Neuronal stem cell (in vitro differentiated cells): ENCODE data around the gene BMP5.
A peak's percentile ranks its signal among the peaks of the same experiment; 100 is the strongest.

Source experiments
- DNase-seq: peaks from one replicate; pipeline ENCODE4 v3.0.0-alpha.2; 2013; ENCODE audit warnings: low spot score
- H2AFZ ChIP-seq: one replicate; pipeline ENCODE4 v1.6.1; 2013; ENCODE audit warnings: mild to moderate bottlenecking, low read length, inconsistent platforms
- H2AK5ac ChIP-seq: 2 replicates; pipeline ENCODE4 v1.6.1; 2013; ENCODE audit warnings: low read depth, mild to moderate bottlenecking, inconsistent platforms, low read length, moderate library complexity, mixed read lengths
- H2BK120ac ChIP-seq: 2 replicates; pipeline ENCODE4 v1.6.1; 2013; ENCODE audit warnings: low read depth, mild to moderate bottlenecking, inconsistent platforms, low read length, moderate library complexity, mixed read lengths
- H2BK12ac ChIP-seq: one replicate; pipeline ENCODE4 v1.6.1; 2013; ENCODE audit warnings: low read length, inconsistent platforms
- H2BK15ac ChIP-seq: 2 replicates; pipeline ENCODE4 v1.6.1; 2013; ENCODE audit warnings: mild to moderate bottlenecking, low read length, inconsistent platforms, mixed read lengths
- H2BK5ac ChIP-seq: one replicate; pipeline ENCODE4 v1.6.1; 2013; ENCODE audit warnings: inconsistent platforms, mild to moderate bottlenecking, low read length, moderate library complexity
- H3K14ac ChIP-seq: one replicate; pipeline ENCODE4 v1.6.1; 2013; ENCODE audit warnings: low read length, inconsistent platforms
- H3K18ac ChIP-seq: 2 replicates; pipeline ENCODE4 v1.6.1; 2013; ENCODE audit warnings: low read length, inconsistent platforms
- H3K23ac ChIP-seq: 2 replicates; pipeline ENCODE4 v1.6.1; 2013; ENCODE audit warnings: low read depth, mild to moderate bottlenecking, mixed read lengths, low read length, inconsistent platforms; ENCODE audit not compliant: poor library complexity
- H3K27ac ChIP-seq: replicated peaks from 3 replicates; pipeline ENCODE4 v1.5.1; 2013; ENCODE audit warnings: low read length, inconsistent platforms
- H3K27me3 ChIP-seq, 3 experiments: 2 replicates each; pipeline ENCODE4 v1.6.1; 2013; ENCODE audit warnings: low read length in 3 of 3, mild to moderate bottlenecking in 2 of 3, inconsistent platforms in 1 of 3, low read depth in 1 of 3, mixed read lengths in 1 of 3, moderate library complexity in 1 of 3; ENCODE audit not compliant: control insufficient read depth in 3 of 3, insufficient read depth in 3 of 3
- H3K36me3 ChIP-seq, 2 donors: replicated peaks in 1 of 2; 2 replicates each; pipeline ENCODE4 v1.6.1; 2013; ENCODE audit warnings: low read length in 2 of 2; ENCODE audit not compliant: control insufficient read depth in 2 of 2, insufficient read depth in 2 of 2
- H3K4ac ChIP-seq: 2 replicates; pipeline ENCODE4 v1.6.1; 2013; ENCODE audit warnings: inconsistent platforms, mild to moderate bottlenecking, low read length, moderate library complexity
- H3K4me1 ChIP-seq, 2 donors: 1 replicate in 1 of 2; 2 replicates in 1 of 2; pipeline ENCODE4 v1.6.1; 2013; ENCODE audit warnings: low read length in 2 of 2, low read depth in 1 of 2; ENCODE audit not compliant: control insufficient read depth in 2 of 2, insufficient read depth in 1 of 2
- H3K4me2 ChIP-seq: one replicate; pipeline ENCODE4 v1.6.1; 2013; ENCODE audit warnings: mild to moderate bottlenecking, low read length, inconsistent platforms; ENCODE audit not compliant: insufficient read depth, poor library complexity, severe bottlenecking
- H3K4me3 ChIP-seq, 2 donors: 2 replicates each; pipeline ENCODE4 v1.5.1; 2013; ENCODE audit warnings: low read length in 2 of 2, mild to moderate bottlenecking in 2 of 2, inconsistent platforms in 1 of 2, moderate library complexity in 1 of 2
- H3K79me1 ChIP-seq: one replicate; pipeline ENCODE4 v1.6.1; 2013; ENCODE audit warnings: low read depth, mild to moderate bottlenecking, inconsistent platforms, low read length, moderate library complexity
- H3K9ac ChIP-seq: one replicate; pipeline ENCODE4 v1.6.1; 2013; ENCODE audit warnings: mild to moderate bottlenecking, low read depth, low read length, inconsistent platforms; ENCODE audit not compliant: poor library complexity
- H3K9me3 ChIP-seq, 2 donors: replicated peaks in 1 of 2; 2 replicates each; pipeline versions ENCODE3 to v1.6.1; 2013; ENCODE audit warnings: low read length in 2 of 2, mild to moderate bottlenecking in 2 of 2, inconsistent platforms in 1 of 2, low read depth in 1 of 2, mixed read lengths in 1 of 2, moderate library complexity in 1 of 2; ENCODE audit not compliant: control insufficient read depth in 2 of 2, insufficient read depth in 1 of 2
- H4K8ac ChIP-seq: one replicate; pipeline ENCODE4 v1.6.1; 2013; ENCODE audit warnings: low read depth, mild to moderate bottlenecking, inconsistent platforms, low read length, moderate library complexity
- H4K91ac ChIP-seq: one replicate; pipeline ENCODE4 v1.6.1; 2013; ENCODE audit warnings: low read length, low read depth, mild to moderate bottlenecking, inconsistent platforms; ENCODE audit not compliant: poor library complexity
- WGBS, 2 donors: extraction: QIAGEN DNeasy Blood & Tissue Kit; methylation state at CpG; one replicate each; pipeline ENCODE4 v1.1.7; 2013; ENCODE audit warnings: missing lambda C conversion rate in 2 of 2, mixed read lengths in 1 of 2; ENCODE audit not compliant: insufficient read length in 2 of 2, insufficient replicate concordance in 1 of 2; ENCODE audit errors: extremely low coverage in 2 of 2; 5-methylcytosine and 5-hydroxymethylcytosine counted together

BMP5 gene

DNA sequence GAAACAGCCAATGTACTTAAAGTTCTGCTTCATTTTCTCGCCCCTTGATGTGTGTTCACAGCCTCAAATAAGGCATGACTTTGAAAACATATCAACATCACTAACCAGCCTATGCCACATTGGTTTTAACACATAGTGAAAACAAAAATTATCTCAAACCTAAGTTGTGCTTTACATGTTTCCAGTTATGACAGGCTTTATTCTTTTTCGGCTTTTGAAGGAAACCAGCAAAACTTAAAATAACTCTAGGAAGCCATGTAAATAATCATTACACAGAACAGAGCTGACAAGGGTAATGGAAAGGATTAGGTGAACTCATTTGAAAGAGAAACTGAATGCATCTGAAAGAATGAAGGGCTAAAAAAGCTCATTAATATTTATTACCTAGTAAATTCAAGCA, 42.1 kb downstream of the BMP5 start:
- H2BK15ac ChIP-seq = no peak overlapping the region
- no peaks in the 10 kb centered on the region for H3K79me1 ChIP-seq
- no peak overlapping the region for H3K27ac ChIP-seq
- H2BK12ac ChIP-seq = no peak overlapping the region
- H4K8ac ChIP-seq = no peak overlapping the region
- H3K18ac ChIP-seq = no peak overlapping the region
- H3K4me3 ChIP-seq = no peak overlapping the region
- no peak overlapping the region for H3K14ac ChIP-seq
- no peaks in the 10 kb centered on the region for H3K36me3 ChIP-seq
- no peak overlapping the region for H2BK5ac ChIP-seq
- WGBS, 2 donors = no CpG with 5 or more reads among the region's 2 CpGs
- peaks cover 0 to 5% of the 10 kb centered on the region in 2 donors for H3K9me3 ChIP-seq
- no peak overlapping the region for H3K9ac ChIP-seq
- no peak overlapping the region for H2AK5ac ChIP-seq
- H3K4me1 ChIP-seq = peaks cover 0 to 7% of the 10 kb centered on the region in 2 donors
- H3K4ac ChIP-seq = no peak overlapping the region
- H3K23ac ChIP-seq = no peak overlapping the region
- no peak overlapping the region for H2BK120ac ChIP-seq
- no peak overlapping the region for H3K4me2 ChIP-seq
- no peak for DNase-seq
- no peaks in the 10 kb centered on the region for H3K27me3 ChIP-seq
- no peak overlapping the region for H4K91ac ChIP-seq
- H2AFZ ChIP-seq = no peak overlapping the region

DNA sequence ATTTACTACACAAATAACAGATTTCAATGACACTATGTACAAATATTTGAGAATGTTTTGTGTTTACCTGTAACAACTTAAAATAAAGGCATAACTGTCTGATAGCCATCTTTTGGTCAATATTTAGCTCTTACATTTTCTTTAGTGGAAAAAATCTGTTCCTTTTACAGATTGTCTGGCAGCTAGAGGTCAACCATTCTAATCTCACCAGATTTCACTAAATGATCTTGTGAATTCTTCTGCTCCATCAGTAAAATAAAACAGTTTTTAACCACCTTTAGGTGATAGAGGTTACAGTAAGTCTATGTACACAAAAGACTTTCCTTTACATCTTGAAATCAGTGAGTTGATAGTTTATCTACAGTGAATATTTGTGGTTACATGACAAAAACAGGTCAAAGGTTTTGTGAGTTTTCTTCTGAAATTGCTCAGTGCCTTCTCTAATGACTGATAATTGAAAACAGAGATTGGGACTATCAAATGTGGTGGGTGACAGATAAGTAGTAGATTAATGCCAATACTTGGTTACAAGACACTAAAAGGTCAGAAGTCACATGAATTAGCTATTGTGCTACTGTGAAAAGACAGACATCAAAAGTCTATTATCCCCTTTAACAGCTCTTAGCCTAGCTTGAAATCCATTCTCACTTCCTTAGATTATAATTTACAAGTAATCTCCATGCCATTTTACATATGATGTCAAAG, 47.4 kb downstream of the BMP5 start:
- no peak overlapping the region for H2BK12ac ChIP-seq
- H2BK5ac ChIP-seq = no peak overlapping the region
- no peaks in the 10 kb centered on the region for H3K36me3 ChIP-seq
- H2AFZ ChIP-seq = no peak overlapping the region
- H3K79me1 ChIP-seq = no peaks in the 10 kb centered on the region
- no peaks in the 10 kb centered on the region for H3K27me3 ChIP-seq
- H2BK120ac ChIP-seq = no peak overlapping the region
- no peak for DNase-seq
- no peak overlapping the region for H3K18ac ChIP-seq
- no peak overlapping the region for H3K14ac ChIP-seq
- H3K23ac ChIP-seq = no peak overlapping the region
- H3K9ac ChIP-seq = no peak overlapping the region
- H3K4ac ChIP-seq = no peak overlapping the region
- H4K91ac ChIP-seq = no peak overlapping the region
- no peak overlapping the region for H3K27ac ChIP-seq
- H4K8ac ChIP-seq = no peak overlapping the region
- H3K4me2 ChIP-seq = no peak overlapping the region
- peaks cover 4 to 41% of the 10 kb centered on the region in 2 donors for H3K4me1 ChIP-seq
- no peak overlapping the region for H2AK5ac ChIP-seq
- H3K4me3 ChIP-seq = no peak overlapping the region
- H2BK15ac ChIP-seq = no peak overlapping the region
- H3K9me3 ChIP-seq = no peaks in the 10 kb centered on the region

DNA sequence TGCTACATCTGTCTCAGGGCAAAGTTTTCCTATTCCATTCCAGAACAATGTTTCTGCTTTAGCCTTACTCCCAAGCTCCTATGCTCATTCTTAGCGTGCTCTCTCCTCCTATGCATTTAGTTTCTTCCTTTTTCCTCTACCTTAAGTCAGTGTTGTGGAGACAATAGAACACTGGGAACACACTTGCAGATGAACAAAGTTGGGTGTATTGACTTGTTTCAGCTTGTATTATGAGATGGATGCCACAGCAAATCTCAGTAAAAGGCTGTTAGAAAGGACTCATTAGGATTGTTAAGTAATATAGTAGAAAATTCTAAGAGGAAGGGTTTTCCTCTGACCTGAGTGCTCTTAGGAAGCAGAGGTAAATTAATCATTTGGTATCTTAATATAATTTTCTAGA, 48.4 kb downstream of the BMP5 start:
- Histone ChIP-seq H3K4me2 (no peak overlapping the region), H3K79me1 (no peaks in the 10 kb centered on the region), H3K4me3 (no peak overlapping the region), H2BK15ac (no peak overlapping the region), H3K27ac (peak overlapping the region; percentile 38), H2BK12ac (no peak overlapping the region), H3K9ac (no peak overlapping the region), H3K4me1 (peaks cover 4 to 41% of the 10 kb centered on the region in 2 donors), H3K14ac (no peak overlapping the region), H3K4ac (no peak overlapping the region), H3K9me3 (no peaks in the 10 kb centered on the region), H3K18ac (no peak overlapping the region), H2BK120ac (no peak overlapping the region), H3K23ac (no peak overlapping the region), H2AK5ac (no peak overlapping the region), H2BK5ac (no peak overlapping the region), H2AFZ (peak overlapping the region; percentile 27), H3K27me3 (no peaks in the 10 kb centered on the region), H4K91ac (no peak overlapping the region), H3K36me3 (no peaks in the 10 kb centered on the region), H4K8ac (no peak overlapping the region)
- WGBS, 2 donors = no CpG with 5 or more reads among the region's 1 CpG
- peak; percentile 30 for DNase-seq

DNA sequence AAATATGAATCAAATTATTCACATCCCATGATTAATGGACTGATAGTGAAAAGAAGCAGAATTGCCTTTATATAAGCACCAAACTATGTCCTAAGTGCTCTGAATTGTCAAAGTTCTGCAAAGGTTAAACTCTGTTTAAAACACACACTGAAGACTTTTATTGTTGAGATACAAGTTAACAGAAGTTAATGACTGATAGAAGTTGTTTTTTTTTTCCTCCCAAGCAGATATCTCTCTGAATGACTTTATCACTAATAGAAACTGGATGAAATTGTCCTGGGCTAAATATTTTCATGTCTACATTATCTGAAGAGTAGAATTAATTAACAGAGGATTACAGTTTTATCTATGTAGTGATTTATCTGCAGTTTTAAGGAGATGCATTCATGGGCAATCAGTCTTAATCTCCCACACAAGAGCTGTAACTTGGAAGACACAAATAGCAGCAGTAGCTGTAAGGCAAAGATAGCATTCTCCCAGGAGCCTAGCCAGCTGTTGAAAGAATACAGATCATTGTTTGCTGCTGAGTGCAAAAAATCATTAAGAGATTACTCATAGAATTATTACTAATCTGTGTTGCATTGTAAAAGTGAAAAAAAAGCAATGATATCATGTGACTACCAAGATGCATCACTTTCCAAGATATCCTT, 49.9 kb downstream of the BMP5 start:
- H3K9ac ChIP-seq = no peak overlapping the region
- H4K8ac ChIP-seq = no peak overlapping the region
- peaks cover 4 to 41% of the 10 kb centered on the region in 2 donors for H3K4me1 ChIP-seq
- H2BK12ac ChIP-seq = no peak overlapping the region
- H3K4me3 ChIP-seq = no peak overlapping the region
- no peak overlapping the region for H4K91ac ChIP-seq
- no peaks in the 10 kb centered on the region for H3K27me3 ChIP-seq
- no peak overlapping the region for H2BK120ac ChIP-seq
- no peak overlapping the region for H2BK15ac ChIP-seq
- H3K23ac ChIP-seq = no peak overlapping the region
- H3K9me3 ChIP-seq = no peaks in the 10 kb centered on the region
- H3K4ac ChIP-seq = no peak overlapping the region
- H2BK5ac ChIP-seq = no peak overlapping the region
- no peak overlapping the region for H3K27ac ChIP-seq
- peak overlapping the region; percentile 9 for H2AFZ ChIP-seq
- H3K14ac ChIP-seq = no peak overlapping the region
- no peak overlapping the region for H3K4me2 ChIP-seq
- peak; percentile 24 for DNase-seq
- H3K36me3 ChIP-seq = no peaks in the 10 kb centered on the region
- no peak overlapping the region for H2AK5ac ChIP-seq
- H3K79me1 ChIP-seq = no peaks in the 10 kb centered on the region
- no peak overlapping the region for H3K18ac ChIP-seq
